HCT116 (cell line): ENCODE results near the gene PSMD12. TPM values are rescaled to one million over a fixed set of nuclear protein-coding genes. Genes with fewer than 3 reads are reported as not detected.

Experiments
- ATAC-seq: fragments of 200-7000 bp; cut with Tn5 transposase; 2 replicates; pipeline ENCODE4 v1.9.1; 2020; ENCODE audit warnings: mild to moderate bottlenecking, moderate library complexity
- BruUV-seq: library from RNA; stranded (reverse); fragments of 400-500 nt; replicated peaks from 2 replicates; lab custom pipeline; 2021; lab: Mats Ljungman, UMichigan
- CTCF ChIA-PET: fragments of 300-600 bp; sonication (Branson Sonifier 250); formaldehyde crosslinking; loops from one replicate; lab custom pipeline; 2021; ENCODE audit warnings: antibody characterized with exemption; lab: Charles Lee
- POLR2A ChIA-PET: fragments of 300-600, 350-600 bp; sonication (Branson Sonifier 250); formaldehyde crosslinking; loops from one replicate; lab custom pipeline; 2021; ENCODE audit warnings: antibody characterized with exemption; lab: Charles Lee
- RAD21 ChIA-PET, 2 experiments: fragments of 300-600 bp; sonication (Branson Sonifier 250); formaldehyde crosslinking; loops; one replicate each; lab custom pipeline; 2023; ENCODE audit warnings: low total read pairs in 2 of 2; ENCODE audit not compliant: uncharacterized antibody in 2 of 2, unreplicated experiment in 2 of 2, low non-redundant PET in 1 of 2; lab: Charles Lee
- DNase-seq: peaks from one replicate; pipeline ENCODE4 v3.0.0-alpha.2; 2010; ENCODE audit warnings: low read depth, low spot score
- H2AFZ ChIP-seq: fragments of 200-600 bp; shearing (Covaris generic), sonication (generic); 2 replicates; pipeline ENCODE4 v1.6.1; 2017; ENCODE audit warnings: low read depth, mixed run types, mixed read lengths, antibody characterized with exemption, low read length; ENCODE audit not compliant: poor library complexity, severe bottlenecking
- H3K27ac ChIP-seq: 2 replicates; pipeline ENCODE4 v1.5.1; 2012; ENCODE audit warnings: low read depth, low read length
- H3K27me3 ChIP-seq: fragments of 200-600 bp; sonication (generic); 2 replicates; pipeline ENCODE4 v1.6.1; 2016; ENCODE audit warnings: mixed run types, low read length, mixed read lengths; ENCODE audit not compliant: insufficient read depth
- H3K36me3 ChIP-seq, 2 experiments: fragments of 200-500 bp in 1 of 2; fragments of 200-600 bp in 1 of 2; sonication (Bioruptor generic) in 1 of 2; sonication (generic) in 1 of 2; 2 replicates each; pipeline versions ENCODE4 v1.5.1 to v1.6.1; 2014 to 2016; ENCODE audit warnings: low read length in 2 of 2, inconsistent platforms in 1 of 2, mixed read lengths in 1 of 2, mixed run types in 1 of 2; ENCODE audit not compliant: insufficient read depth in 2 of 2, control insufficient read depth in 1 of 2
- H3K4me1 ChIP-seq, 2 experiments: fragments of 200-600 bp in 1 of 2; sonication (generic) in 1 of 2; 2 replicates each; pipeline versions ENCODE4 v1.5.1 to v1.6.1; 2012 to 2017; ENCODE audit warnings: low read length in 2 of 2, inconsistent platforms in 1 of 2, mild to moderate bottlenecking in 1 of 2, mixed read lengths in 1 of 2, mixed run types in 1 of 2, moderate library complexity in 1 of 2; ENCODE audit not compliant: insufficient read depth in 2 of 2, control insufficient read depth in 1 of 2
- H3K4me2 ChIP-seq: fragments of 200-600 bp; sonication (generic); 2 replicates; pipeline ENCODE4 v1.6.1; 2017; ENCODE audit warnings: mixed run types, low read length, mixed read lengths
- H3K4me3 ChIP-seq, 2 experiments: fragments of 200-600 bp in 1 of 2; sonication (generic) in 1 of 2; replicated peaks in 1 of 2; 2 replicates each; pipeline ENCODE4 v1.5.1; 2011 to 2016; ENCODE audit warnings: low read length in 2 of 2, control low read depth in 1 of 2, low read depth in 1 of 2, mild to moderate bottlenecking in 1 of 2, mixed read lengths in 1 of 2, mixed run types in 1 of 2
- H3K79me2 ChIP-seq: fragments of 200-600 bp; sonication (generic); 2 replicates; pipeline ENCODE4 v1.6.1; 2017; ENCODE audit warnings: mild to moderate bottlenecking, mixed run types, low read length, moderate library complexity, mixed read lengths; ENCODE audit not compliant: insufficient read depth
- H3K9ac ChIP-seq: fragments of 200-600 bp; sonication (generic); 2 replicates; pipeline ENCODE4 v1.6.1; 2016; ENCODE audit warnings: low read length, mixed read lengths
- H3K9me2 ChIP-seq: fragments of 200-600 bp; sonication (generic), shearing (Covaris generic); 2 replicates; pipeline ENCODE4 v1.6.1; 2017; ENCODE audit warnings: mixed run types, mild to moderate bottlenecking, moderate library complexity; ENCODE audit not compliant: insufficient read depth
- H3K9me3 ChIP-seq, 2 experiments: fragments of 200-500 bp in 1 of 2; fragments of 200-600 bp in 1 of 2; sonication (Bioruptor generic) in 1 of 2; sonication (generic) in 1 of 2; 2 replicates each; pipeline ENCODE4 v1.6.1; 2014 to 2017; ENCODE audit warnings: low read length in 2 of 2, mixed read lengths in 2 of 2, inconsistent platforms in 1 of 2, low read depth in 1 of 2, mild to moderate bottlenecking in 1 of 2, mixed run types in 1 of 2, moderate library complexity in 1 of 2; ENCODE audit not compliant: control insufficient read depth in 1 of 2, insufficient read depth in 1 of 2
- H4K20me1 ChIP-seq: fragments of 200-600 bp; sonication (generic), shearing (Covaris generic); 2 replicates; pipeline ENCODE4 v1.6.1; 2017; ENCODE audit warnings: mixed run types, mild to moderate bottlenecking, moderate library complexity; ENCODE audit not compliant: insufficient read depth
- CBX3 ChIP-seq: IDR thresholded peaks from 2 replicates; pipeline ENCODE4 v1.6.1; 2012; ENCODE audit warnings: low read depth
- ELF1 ChIP-seq: IDR thresholded peaks from 2 replicates; pipeline ENCODE4 v1.6.1; 2012; ENCODE audit warnings: low read depth, borderline replicate concordance
- EZH2 ChIP-seq: fragments of 200-600 bp; sonication (generic); IDR thresholded peaks from 2 replicates; pipeline ENCODE4 v1.6.1; 2017; ENCODE audit warnings: antibody characterized with exemption, mixed run types
- FOSL1 ChIP-seq: IDR thresholded peaks from 2 replicates; pipeline ENCODE4 v1.6.1; 2012; ENCODE audit warnings: low read depth
- JUND ChIP-seq: IDR thresholded peaks from 2 replicates; pipeline ENCODE4 v1.6.1; 2012
- SRF ChIP-seq: IDR thresholded peaks from 2 replicates; pipeline ENCODE4 v1.6.1; 2012; ENCODE audit warnings: low read depth
- TCF7L2 ChIP-seq: IDR thresholded peaks from 2 replicates; pipeline ENCODE4 v1.7.0; 2011; ENCODE audit warnings: borderline replicate concordance, inconsistent platforms; ENCODE audit not compliant: insufficient read depth, insufficient read length; ENCODE audit errors: extremely low read depth
- YY1 ChIP-seq: IDR thresholded peaks from 2 replicates; pipeline ENCODE4 v1.6.1; 2011; ENCODE audit warnings: low read length, low read depth, moderate library complexity, mild to moderate bottlenecking; ENCODE audit not compliant: insufficient replicate concordance; ENCODE audit errors: extremely low read depth
- ZBTB33 ChIP-seq: IDR thresholded peaks from 2 replicates; pipeline ENCODE4 v1.6.1; 2011; ENCODE audit warnings: mild to moderate bottlenecking, low read length, moderate library complexity; ENCODE audit not compliant: insufficient replicate concordance; ENCODE audit errors: extremely low read depth
- ZNF274 ChIP-seq: fragments of 200-500 bp; sonication (Bioruptor generic); IDR thresholded peaks from 2 replicates; pipeline ENCODE4 v1.6.1; 2014; ENCODE audit warnings: mild to moderate bottlenecking, low read depth, low read length, inconsistent platforms
- intact Hi-C: fragments of 100-400 bp; cut with micrococcal nuclease; formaldehyde crosslinking; loops from 2 replicates; pipeline ENCODE4 v1.10.0; 2022
- total RNA-seq: library from RNA; stranded (reverse); gene quantifications from one replicate; pipeline ENCODE4 v1.2.1, GENCODE V29; 2021; ENCODE audit not compliant: unreplicated experiment

Gene PSMD12
- total RNA-seq, 1 experiment from 2014 or later: 115 TPM

GRCh38 chr17:67412941-67413340 lies 46.6 kb upstream of the PSMD12 start:
- Histone ChIP-seq H3K4me3 (no peak overlapping the region), H3K9me2 (no peaks in the 10 kb centered on the region), H3K9me3 (peaks cover 0 to 3% of the 10 kb centered on the region in 2 experiments; a peak in 1 of 4 replicates), H3K4me2 (no peak overlapping the region), H3K27me3 (no peaks in the 10 kb centered on the region), H3K9ac (no peak overlapping the region), H3K4me1 (peaks cover 6 to 45% of the 10 kb centered on the region in 2 experiments), H4K20me1 (no peaks in the 10 kb centered on the region), H2AFZ (no peak overlapping the region), H3K79me2 (peaks cover 28% of the 10 kb centered on the region; the same call in 1 of the 2 replicates), H3K36me3 (no peaks in the 10 kb centered on the region), H3K27ac (no peak overlapping the region)
- RAD21 ChIA-PET: interaction anchor here in 1 of 2 experiments (0.5 kb wide), 1 partner anchor 14 kb away, joined by 4 read pairs; no protein-coding TSS in a partner anchor
- POLR2A ChIA-PET: no interaction called here
- DNase-seq (no peak), ATAC-seq (no peak)
- no TSS peak for BruUV-seq
- intact Hi-C loops: no loop called here
- TF ChIP-seq JUND (no peak), YY1 (no peak), EZH2 (no peak), ZNF274 (no peak), ELF1 (no peak), SRF (no peak), FOSL1 (no peak), ZBTB33 (no peak), TCF7L2 (no peak), CBX3 (no peak)
- CTCF ChIA-PET: no interaction called here
